Stimulated activated CD4-positive, alpha-beta T cell treated with anti-CD3 and anti-CD28 coated beads, Interleukin-1b, Interleukin-23, amount 100 ng/mL, for 1 hour (primary cell): ENCODE data around the gene SNCAIP.
"Not testable (repeated sequence)": the region's sequence is repeated elsewhere in the genome, so short reads cannot be mapped to it uniquely, and the experiment has no call there.

ENCODE experiments used
- DNase-seq, 2 donors: peaks; one replicate each; pipeline ENCODE4 v3.0.0-alpha.2; 2020; ENCODE audit warnings: low read depth in 2 of 2

Gene SNCAIP

GRCh38 chr5:122314036-122314435 is 2.0 kb downstream of the SNCAIP start:
- no peak for DNase-seq

GRCh38 chr5:122315521-122315920 is 3.5 kb downstream of the SNCAIP start:
- no peak for DNase-seq

GRCh38 chr5:122316656-122317055 is 4.6 kb downstream of the SNCAIP start:
- DNase-seq = no peak

- DNase-seq = no peak
Observed at GRCh38 chr5:122319897-122320296, 7.9 kb downstream of the SNCAIP start.

- no peak for DNase-seq
Observed at GRCh38 chr5:122321921-122322320, 9.9 kb downstream of the SNCAIP start.

- no peak for DNase-seq
Observed at GRCh38 chr5:122322801-122323548, 10.9 kb downstream of the SNCAIP start.

- no peak for DNase-seq
Observed at GRCh38 chr5:122323738-122324137, 11.7 kb downstream of the SNCAIP start.

GRCh38 chr5:122327110-122327509 is 15.1 kb downstream of the SNCAIP start:
- no peak for DNase-seq

- DNase-seq = no peak
Observed at GRCh38 chr5:122330881-122331280, 18.8 kb downstream of the SNCAIP start.

- DNase-seq = no peak
Observed at GRCh38 chr5:122332599-122333555, 20.8 kb downstream of the SNCAIP start.

- DNase-seq = no peak
Observed at GRCh38 chr5:122333564-122333963, 21.5 kb downstream of the SNCAIP start.

- no peak for DNase-seq
Observed at GRCh38 chr5:122339591-122339990, 27.6 kb downstream of the SNCAIP start.

- no peak for DNase-seq
Observed at GRCh38 chr5:122341087-122341486, 29.1 kb downstream of the SNCAIP start.

- no peak for DNase-seq
Observed at GRCh38 chr5:122342256-122342655, 30.2 kb downstream of the SNCAIP start.

- DNase-seq = no peak
Observed at GRCh38 chr5:122346897-122347581, 35.0 kb downstream of the SNCAIP start.

- DNase-seq = no peak
Observed at GRCh38 chr5:122350496-122350895, 38.5 kb downstream of the SNCAIP start.

GRCh38 chr5:122351416-122352157 is 39.5 kb downstream of the SNCAIP start:
- DNase-seq = no peak

GRCh38 chr5:122352331-122352730 is 40.3 kb downstream of the SNCAIP start:
- DNase-seq = no peak

GRCh38 chr5:122353361-122353760 is 41.3 kb downstream of the SNCAIP start:
- DNase-seq = not testable (repeated sequence)

GRCh38 chr5:122354293-122354692 is 42.3 kb downstream of the SNCAIP start:
- no peak for DNase-seq

GRCh38 chr5:122355324-122355723 is 43.3 kb downstream of the SNCAIP start:
- DNase-seq = no peak
